Hindlimb muscle (tissue), 1 donor: ENCODE results near the gene DOK6. TPM values are rescaled to one million over a fixed set of nuclear protein-coding genes. Genes with fewer than 3 reads are reported as not detected.

ENCODE experiments used
- DNase-seq: peaks from one replicate; pipeline ENCODE4 v3.0.0-alpha.2; 2013
- polyA plus RNA-seq: library from polyadenylated mRNA; unstranded; fragments of 120-200 nt; gene quantifications from one replicate; pipeline ENCODE4 v1.2.1, GENCODE V29; 2013; ENCODE audit not compliant: insufficient read length

The DOK6 gene
- polyA plus RNA-seq, 1 donor, result 2.9 TPM

DNA sequence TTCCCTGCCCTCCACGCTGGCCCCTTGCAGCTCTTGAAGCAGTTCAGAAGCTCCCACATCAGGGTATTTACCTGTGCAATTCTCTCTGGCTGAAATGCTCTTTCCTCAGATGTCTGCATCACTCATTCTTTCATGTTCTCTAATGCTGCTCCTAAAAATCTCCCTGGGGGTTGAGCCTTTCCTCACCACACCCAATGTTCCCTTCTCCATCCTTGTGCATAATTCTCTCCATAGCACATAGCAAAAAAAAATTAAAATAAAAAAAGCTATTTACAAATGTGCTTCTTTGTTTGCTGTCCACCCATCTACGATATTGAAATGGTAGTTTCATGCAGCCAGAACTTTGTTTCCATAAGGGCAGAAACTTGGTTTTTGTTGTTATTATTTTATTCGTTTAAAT, 155.5 kb downstream of the DOK6 start:
- DNase-seq, result no peak

DNA sequence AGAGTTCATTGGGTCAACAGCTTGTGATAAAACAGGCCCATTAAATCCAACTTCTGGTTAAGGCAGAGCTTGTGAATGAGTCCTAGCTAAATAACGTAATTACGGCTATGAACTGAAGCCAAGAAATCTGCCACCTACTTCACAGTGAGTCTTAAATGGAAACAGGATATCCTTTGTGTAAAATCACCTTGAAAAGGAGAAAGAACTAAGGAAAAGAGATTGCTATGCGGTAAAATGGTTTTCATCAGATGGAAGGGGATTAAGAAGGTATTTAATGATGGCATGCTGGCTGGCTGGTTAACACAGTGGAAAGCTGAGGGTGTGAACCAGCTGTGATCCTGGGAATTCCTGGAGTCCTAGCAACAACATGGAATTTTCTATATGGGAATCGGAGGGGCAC, 156.6 kb downstream of the DOK6 start:
- DNase-seq, result no peak

DNA sequence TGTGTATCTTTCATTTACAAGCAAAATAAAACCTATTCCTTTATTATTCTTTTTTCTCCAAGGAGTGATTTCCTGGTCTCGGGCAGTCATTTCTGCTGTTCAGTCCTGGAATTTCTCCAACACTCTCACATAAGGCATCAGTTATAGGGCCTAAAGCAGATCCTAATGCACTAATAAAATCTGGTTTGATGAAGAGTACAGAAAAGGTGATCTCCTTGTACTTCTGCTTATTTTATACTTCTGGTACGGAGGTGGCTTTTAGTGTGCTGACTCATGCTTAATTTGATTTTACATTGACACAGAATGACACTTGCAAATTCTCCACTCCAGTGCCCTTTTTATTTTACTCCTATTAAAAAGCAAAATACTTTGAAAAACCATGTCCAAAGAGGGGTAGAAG, 157.4 kb downstream of the DOK6 start:
- no peak for DNase-seq

DNA sequence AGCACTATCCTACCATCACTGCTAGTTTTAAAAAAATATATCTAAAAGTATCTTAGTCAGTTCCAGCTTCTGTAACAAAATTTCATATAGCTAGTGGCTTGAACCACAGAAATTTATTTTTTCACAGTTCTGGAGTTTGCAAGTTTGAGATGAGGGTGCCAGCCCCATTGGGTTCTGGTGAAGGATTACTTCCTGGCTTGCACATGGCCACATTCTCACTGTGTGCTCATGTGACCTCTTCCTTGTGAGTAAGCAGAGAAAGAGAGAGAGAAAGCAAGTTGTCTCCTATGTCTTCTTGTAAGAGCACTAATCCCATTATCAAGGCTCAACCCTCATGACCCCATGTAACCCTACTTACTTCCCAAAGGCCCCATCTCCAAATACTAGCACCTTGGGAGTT, 158.9 kb downstream of the DOK6 start:
- DNase-seq, result no peak

DNA sequence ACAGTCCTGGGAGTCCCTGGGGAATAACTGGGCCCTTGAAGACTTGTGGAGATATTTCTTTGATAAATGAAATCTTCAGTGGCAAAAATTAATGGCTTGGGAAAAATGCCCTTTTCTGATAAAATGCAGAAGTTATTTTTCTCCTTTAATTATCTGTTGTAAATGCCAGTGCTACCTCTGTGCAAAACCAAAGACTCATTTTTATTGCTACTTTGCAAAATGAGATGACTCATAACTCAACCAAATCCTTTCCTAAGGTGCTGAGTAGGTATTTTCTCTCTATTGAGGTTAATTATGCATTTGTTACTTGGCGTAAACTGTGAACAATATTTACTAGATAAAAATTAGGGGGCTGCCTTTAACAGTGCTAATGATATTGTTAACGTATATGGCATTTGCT, 163.9 kb downstream of the DOK6 start:
- no peak for DNase-seq

DNA sequence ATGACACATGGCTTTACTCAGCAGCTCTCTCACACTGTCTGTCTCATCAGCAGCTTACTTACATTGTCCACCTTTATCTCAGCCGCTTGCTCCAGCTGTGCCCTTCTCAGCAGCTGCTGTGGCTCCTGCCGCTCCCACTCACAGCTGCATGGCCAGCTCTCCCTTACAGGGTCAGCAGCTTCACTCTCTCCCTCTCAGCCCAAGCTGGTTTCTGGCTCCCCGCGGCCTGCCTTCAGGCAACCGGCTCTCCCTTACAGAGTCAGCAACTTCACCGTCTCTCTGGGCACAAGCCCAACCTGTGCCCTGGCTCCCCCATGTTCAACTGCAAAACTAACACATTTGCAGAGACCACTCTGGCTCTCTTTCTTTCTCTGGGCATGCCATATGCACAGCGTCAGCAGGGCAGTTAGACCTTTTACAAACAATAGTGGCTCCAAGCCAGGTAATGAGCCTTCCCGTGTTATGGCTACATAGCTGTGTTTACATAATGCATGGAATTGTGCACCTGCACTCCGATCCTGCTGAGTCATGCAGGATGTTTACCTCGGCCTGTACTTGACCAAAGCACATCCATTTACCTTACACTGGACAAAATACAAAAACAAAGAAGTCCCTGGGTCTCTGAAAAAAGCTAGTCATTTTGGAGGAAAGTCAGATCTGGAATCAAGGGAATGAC, 167.3 kb downstream of the DOK6 start:
- DNase-seq, result no peak

DNA sequence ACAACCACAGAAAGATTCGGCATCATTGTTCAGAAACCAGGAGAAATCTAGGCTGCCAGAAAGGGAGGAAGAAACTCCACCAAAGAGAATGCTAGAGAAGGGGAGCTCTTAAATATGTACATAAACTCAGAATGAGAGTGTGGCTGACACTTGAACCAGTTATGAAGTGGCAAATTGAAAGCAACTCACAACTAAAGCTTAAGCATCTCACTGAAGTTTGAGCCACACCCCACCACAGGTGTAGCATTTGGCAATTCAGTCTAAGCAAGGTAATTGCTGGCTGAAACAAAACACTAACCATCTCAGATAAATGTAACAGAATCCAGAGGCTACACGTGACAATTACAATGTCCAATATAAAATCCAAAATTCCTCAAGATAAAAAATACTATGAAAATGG, 168.4 kb downstream of the DOK6 start:
- no peak for DNase-seq

DNA sequence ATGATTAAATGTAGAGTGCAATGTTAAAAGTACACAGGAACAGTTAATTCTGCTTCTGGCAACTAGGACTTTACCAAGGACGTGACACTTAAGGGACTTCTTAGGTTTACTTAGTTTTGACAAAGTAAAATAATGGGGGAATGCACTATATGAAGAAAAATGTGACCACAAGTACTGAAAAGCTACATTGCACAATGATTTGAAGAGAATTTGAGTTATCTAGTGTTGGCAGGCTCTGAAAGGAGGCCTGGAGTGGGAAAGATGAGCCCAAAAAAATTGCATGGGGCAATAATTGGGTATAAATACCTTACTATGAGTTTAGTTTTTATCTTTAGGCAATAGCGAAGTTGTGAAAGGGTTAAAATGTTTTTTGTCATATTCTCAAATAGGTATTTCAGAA, 173.7 kb downstream of the DOK6 start:
- DNase-seq, result no peak

DNA sequence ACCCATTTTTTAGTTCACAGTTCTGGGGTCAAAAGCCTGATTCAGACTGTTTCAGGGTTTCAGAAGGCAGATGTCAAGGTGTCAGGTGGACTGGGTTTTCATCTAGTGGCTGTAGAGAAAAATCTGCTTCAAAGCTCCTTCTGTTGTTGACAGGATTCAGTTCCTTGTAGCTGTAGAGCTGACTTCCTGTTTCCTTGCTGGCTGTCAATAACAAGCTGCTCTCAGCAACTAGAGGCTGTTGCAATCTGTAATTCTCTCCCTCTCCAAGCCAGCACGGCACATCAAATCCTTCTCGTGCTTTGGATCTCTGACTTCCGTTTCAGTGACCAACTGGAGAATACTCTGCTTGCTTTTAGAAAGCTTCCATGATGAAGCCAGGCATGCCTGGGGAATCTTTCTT, 179.4 kb downstream of the DOK6 start:
- no peak for DNase-seq

DNA sequence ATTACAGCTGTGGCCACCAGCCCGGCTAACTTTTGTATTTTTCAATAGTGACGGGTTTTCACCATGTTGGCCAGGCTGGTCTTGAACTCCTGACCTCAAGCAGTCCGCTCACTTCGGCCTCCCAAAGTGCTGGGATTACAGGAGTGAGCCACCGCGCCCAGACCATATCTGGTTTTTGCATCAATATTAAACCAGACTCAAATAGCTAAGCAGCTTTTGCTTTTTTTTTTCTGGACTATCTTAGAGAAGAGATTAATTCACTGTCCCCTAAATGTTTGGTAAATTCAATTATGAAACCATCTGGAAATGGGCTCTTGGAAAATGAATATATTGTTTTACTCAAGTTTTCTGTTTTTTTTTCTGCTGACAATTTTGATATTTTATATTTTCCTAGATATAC, 183.7 kb downstream of the DOK6 start:
- DNase-seq, result no peak

DNA sequence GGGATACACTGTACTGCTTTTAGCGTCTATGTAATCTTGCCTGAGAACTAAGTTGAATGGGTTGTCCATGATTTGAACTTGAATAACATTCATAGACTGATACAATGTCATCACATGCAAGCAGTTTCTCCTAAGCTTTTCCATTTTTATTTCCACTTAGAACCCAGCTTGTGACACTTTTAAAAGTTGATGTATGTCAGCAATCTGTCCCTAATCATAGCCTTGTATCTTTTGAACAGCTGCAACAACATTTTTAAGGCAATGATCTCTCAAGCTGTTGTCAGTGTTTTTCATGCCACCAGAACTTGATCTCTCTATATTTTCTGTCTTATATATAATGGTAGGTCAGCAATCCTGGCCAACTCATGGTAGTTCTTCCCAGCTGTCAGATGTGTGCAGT, 185.0 kb downstream of the DOK6 start:
- DNase-seq, result no peak

DNA sequence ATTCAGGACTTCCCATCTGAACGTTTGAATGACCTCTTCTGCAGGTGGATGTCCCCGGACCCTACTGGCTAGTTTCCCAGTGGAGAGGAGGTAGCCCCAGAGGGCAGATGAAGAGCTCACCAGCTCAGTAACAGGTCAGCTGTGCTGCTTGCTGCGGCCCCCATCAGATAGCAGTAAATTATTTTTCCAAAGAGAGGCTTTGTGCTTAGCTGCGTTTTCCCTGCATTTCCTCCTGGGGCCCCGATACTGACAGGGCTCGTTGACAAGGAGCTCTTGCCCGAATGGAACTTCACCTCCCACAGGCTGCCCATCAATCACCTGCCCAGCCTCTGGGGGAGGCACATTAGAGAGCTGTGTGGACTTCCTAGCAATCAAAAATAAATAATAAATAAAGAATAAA, 185.8 kb downstream of the DOK6 start:
- no peak for DNase-seq

DNA sequence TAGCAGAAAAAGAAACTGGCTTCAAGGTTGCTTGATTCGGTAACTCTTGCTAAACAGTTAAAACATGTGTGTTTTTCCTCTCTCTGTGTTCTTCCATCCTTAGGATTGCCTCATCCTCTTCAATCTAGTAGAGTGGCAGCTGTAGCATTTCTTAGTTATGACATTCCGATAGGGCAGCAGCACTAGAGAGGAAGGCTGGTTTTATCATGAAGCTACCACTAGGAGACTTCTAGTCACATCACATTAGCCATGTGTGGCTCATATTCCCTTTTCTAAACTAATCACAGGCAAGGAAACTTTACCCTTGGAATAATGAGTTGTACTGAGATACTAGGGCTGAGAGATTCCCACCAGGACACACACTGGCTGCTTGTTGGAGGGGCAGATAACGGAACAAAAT, 187.6 kb downstream of the DOK6 start:
- DNase-seq, result no peak

DNA sequence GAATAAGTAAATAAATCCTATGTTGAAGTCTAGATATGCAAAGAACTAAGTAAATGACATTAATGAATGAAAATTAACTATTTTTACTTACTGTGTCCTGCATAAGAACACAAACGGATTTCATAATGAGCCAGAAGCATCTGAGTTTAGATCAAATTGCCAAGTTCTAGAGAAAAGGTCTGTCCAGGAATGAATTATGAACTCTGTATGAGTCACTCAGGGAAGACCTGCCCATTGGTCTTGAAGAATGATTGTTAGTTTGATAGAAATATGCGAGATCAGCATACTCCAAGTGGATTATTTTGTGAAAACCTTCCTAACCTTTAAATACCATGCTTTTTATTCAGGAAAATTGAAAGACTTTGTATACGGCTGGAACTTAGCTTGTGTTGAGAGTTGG, 189.5 kb downstream of the DOK6 start:
- no peak for DNase-seq

DNA sequence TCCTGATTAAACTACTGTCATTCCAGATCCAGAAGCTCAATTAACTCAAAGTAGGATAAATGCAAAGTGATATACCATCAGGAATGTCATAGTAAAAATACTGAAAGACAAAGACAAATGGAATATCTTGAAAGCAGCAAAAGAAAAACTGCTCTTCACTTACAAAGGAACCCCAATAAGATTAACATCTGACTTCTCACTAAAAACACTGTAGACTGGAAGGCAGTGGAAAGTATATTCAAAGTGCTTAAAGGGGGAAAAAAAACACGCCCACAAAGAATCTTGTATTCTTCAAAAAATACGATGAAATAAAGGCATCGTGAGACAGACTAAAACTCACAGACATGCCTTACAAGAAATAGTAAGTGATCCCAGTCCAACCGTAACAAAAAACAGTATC, 195.7 kb downstream of the DOK6 start:
- no peak for DNase-seq

DNA sequence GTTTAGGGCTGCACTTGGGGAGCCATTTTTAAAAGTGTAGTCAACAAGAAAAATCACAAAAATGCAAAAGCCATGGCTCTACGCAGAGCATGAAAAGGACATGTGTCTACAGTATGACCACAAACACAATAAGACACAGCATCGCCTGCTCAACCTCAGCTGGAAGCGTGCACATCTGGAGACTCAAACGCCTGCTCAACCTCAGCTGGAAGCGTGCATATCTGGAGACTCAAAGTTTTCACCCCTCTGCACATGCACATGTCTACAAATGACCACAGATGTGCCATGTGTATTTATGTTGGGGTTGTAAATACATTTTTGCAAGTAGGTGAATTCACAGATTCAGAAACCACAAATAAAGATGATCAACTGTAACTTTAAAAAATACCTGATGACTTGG, 196.9 kb downstream of the DOK6 start:
- DNase-seq, result no peak

DNA sequence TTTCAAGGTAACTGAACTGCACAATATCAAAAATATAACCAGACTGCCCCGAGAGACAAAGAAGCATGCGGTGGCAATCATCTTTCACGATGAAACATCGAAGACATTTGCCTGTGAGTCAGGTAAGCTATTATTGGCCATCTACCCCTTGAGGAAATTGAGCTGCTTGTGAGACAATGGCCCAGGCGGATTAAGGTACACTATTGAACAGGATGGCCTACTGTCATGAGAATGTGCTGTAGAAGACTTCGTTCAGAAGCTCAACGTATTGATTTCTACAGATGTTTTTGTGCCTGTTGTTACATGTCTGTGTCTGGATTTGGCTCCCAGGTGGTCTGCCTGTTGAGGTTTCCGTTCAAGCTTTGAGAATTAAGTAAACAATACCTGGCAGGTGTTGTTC, 198.7 kb downstream of the DOK6 start:
- DNase-seq, result no peak

DNA sequence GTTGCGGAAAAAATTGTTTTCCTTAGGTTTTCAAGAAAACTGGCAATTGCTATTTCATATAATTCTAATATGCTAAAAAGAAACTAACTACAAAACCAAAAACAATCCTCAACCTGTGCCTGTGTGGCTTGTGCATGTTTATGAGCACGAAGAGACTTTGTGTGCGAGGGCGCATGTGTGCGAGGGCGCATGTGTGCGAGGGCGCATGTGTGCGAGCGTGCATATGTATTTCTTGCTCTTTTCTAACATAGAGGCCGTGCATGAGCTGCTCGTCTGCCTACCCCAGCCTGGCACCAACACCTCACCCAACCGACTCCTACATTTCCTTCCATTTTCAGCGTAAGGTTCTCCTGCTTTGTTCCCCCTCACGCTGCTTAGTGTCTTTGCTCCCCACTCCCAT, 211.6 kb downstream of the DOK6 start:
- DNase-seq, result no peak

DNA sequence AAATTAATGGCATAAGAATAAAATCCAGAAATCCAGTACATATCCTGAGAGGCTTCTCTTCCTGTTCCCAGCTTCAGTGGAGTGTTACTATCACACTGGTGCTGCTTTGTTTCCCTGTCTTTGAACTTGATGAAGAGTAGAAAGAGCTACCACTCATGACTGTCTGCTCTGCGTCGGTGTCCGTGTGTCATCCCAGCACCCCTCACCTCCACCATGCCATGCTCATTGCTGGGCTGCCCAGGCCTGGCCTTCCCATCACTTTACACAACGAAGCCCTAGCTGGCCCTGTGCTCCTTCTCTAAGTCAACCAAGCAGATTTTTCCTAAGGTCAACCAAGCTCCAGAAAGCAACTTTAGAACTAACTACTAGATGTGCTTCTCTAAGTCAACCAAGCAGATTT, 215.4 kb downstream of the DOK6 start:
- DNase-seq, result no peak

DNA sequence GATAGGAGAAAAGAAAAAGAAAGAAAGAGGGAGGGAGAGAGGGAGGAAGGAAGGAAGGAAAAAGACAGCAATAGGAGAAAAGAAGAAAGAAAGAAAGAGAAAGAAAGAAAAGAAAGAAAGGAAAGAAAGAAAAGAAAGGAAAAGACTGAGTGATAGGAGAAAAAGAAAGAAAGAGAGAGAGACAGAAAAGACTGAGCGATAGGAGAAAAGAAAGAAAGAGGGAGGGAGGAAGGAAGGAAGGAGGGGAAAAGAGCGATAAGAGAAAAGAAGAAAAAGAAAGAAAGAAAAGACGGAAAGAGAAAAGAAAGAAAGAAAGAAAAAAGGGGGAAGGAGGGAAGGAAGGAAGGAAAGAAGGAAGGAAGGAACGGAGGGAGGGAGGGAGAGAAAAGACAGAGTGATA, 216.7 kb downstream of the DOK6 start:
- no peak for DNase-seq

DNA sequence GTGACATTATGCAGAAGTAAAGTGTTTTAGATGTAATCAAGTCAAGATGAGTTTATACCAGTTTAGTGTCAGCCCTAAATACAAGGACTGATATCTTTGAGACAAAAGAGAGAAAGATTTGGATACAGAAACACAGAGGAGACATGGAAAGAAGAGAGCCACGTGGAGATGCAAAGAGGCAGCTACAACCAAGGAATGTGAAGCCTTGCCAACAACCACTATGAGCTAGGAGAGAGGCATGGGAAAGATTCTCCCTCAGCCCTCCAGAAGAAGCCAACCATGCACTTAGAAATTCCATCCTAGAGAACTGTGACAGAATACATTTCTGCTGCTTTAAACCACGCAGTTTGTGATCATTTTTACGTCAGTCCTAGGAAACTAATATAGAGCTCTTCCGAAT, 217.2 kb downstream of the DOK6 start:
- no peak for DNase-seq

DNA sequence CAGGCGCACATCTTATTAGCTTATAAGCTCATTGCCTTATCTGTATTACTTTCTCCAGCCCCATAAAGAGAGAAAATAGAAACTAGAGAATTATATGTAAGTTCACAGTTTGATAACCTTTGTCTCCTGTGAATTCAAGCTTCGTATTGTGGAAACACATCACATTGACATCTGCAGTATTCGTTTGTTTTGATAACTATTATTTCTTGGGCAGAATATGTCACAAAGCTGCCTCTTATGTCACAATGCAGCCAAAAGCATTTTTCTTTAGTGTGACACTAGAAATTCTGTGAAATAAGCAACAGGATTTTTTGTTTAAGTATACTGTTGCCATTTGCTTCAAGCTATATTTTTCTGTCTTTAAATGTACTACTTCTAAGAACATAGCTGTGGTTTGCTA, 221.5 kb downstream of the DOK6 start:
- DNase-seq, result no peak

DNA sequence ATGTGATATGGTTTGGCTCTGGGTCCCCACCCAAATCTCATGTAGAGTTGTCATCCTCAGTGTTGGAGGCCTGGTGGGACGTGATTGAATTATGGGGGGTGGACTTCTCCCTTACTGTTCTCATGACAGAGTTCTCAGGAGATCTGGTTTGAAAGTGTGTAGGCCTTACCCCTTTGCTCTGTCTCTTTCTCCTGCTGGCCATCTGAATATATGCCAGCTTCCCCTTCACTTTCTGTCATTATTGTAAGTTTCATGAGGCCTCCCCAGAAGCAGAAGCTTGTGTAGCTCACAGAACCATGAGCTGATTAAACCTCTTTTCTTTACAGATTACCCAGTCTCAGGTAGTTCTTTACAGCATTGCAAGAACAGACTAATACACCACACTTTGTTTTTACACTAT, 222.3 kb downstream of the DOK6 start:
- no peak for DNase-seq

DNA sequence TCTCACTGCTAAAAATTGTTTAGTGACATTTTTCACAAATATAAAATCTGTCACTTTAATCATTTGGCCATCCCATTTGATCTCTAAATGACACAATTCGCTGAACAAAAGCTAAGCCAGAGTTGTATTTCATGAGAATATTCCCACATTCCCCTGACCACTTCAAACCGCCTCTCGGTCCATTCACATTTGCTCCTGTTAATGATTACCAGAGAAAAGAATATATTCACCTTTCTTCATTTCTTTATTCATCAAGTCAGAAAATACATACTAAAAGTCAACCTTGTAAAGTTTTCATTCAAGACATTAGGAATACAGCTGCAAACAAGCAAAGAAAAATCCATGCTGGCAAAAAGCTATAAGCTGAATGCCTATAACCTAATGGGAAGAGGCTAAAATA, 225.5 kb downstream of the DOK6 start:
- no peak for DNase-seq

DNA sequence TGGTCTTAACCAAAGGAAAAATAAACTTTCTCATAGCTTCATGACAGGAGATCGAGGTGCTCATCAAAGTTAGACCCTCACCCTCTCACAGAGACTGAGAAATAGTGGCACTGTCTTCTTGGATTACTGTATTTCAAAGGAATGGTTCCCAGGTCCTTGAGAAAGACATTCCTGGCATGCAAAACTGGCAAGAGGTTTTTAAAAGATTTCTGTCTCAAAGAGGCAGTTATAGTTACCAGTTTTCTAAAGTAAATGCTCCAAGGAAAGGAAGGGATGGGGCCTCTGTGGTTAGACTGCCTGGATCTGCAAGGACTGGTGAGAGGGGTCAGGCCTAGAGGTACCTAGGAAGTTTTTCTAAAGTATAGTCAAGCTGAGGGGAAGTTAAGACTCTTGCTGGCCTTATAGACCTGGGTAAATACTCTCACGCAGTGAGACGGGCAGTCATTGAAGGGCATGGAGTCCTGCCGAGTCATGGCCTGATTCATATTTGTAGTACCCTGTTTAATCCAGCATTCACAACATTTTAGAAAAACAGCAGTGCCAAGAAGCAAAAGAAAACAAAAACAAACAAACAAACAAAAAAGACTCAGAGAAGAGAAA, 226.1 kb downstream of the DOK6 start:
- DNase-seq, result no peak
